CD4-positive, alpha-beta T cell treated with Interleukin-21 for 1 hour (primary cell): Measurements from ENCODE around the gene SYNJ2.

Source experiments
- DNase-seq: peaks from one replicate; pipeline ENCODE4 v3.0.0-alpha.2; 2020

SYNJ2 gene

DNA sequence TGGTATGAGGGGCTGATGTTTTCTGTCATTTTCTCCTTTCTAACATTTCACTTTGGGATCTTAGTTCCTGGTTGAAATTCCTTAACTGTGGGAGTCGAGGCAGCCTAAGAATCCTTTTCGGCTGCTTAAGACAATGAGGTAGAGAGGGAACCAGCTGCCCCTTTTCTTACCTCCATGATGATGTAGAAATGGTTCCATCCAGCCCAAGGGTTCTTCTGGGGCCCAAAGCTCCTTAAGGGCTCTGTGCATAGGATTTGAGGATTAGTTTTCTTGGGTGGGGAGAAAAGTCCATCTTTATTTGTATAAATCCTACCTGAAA lies 33.5 kb downstream of the SYNJ2 start:
- DNase-seq, result no peak

DNA sequence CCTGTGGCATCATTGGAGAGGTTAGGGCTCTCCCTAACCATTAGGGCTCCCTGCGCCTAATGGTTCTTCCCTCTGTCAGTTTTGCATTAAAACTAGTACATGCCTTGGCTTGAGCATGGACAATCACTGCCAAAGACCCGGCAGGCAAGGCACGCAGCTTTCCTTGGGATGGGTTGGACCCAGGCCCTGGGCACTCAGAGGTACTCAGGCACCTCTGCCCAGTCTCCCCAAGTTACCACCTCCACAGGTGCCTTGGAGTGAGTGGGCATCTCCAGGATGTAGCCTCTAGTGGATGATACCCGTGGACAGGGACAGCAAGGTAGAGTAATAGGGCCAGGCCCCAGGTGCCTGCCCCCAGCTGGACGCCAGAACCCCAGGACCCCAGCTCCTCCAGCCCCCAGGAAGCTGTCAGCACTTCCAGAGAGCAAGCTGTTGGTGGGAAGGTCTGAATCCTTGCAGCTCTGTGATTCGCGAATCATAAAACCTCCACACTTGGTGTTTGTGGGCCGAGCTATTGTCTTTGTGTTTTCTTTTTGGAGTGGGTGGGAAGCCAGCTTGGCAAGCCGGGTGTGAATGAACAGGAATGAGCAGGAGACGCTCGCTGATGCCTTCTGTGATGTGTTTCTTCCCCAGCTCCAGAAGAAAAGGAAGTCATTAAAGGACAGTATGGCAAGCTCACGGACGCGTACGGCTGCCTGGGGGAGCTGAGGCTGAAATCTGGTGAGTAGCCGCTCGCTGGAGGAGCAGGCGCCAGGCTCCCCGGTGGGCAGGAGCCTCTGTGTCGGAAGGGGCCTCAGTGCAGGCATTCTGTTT lies 35.1 kb downstream of the SYNJ2 start:
- DNase-seq, result no peak

DNA sequence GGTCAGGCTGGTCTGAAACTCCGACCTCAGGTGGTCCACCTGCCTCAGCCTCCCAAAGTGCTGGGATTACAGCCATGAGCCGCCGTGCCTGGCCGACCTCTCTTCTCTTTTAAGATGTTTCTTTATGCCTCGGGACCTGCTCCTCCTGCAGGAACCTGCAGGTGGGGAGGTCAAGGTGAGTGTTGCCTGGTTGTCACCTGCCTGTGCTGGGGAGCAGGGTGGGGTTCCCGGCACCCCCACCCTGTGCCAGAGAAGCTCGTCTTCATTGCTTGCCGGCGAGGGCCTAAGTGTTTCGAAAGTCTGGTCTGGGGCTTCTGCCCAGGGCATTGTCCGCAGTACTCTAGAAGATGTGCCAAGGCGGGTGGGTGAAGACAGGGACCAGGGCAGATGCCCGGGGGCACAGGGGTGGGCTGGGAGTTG lies 36.0 kb downstream of the SYNJ2 start:
- no peak for DNase-seq

DNA sequence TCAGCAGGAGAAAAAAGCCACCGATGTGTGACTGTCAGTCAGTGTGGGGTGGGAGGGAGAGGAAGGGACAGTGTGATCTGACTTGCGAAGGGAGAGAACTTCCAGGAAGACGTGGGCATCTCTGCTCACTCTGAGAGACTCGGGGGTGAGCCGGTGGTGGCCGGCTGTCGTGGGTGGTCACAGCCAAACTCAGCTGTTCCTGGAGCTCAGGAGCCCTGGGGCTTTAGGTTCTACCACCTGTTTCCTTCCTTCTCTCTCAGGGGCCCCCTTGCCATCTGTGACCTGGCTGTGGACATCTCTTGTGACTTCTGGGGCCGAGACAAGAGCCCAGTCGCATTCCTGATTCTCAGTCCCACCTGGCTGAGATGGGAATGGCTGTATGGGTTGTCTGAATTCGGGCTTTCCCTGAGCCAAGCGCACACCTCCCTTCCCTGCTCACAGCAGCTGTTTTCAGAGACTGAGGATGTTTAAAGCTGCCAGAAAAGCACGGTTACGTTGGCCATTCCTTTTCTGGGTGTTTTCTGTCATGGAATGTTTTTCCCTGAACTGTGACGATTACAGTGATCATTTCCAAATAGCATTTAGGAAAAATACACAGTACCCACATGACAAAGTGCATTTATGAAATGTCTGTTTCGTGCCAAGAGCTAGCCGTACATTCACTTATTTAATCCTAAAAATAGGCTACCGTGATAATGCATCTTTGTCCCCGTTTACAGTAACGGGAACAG lies 36.5 kb downstream of the SYNJ2 start:
- no peak for DNase-seq

DNA sequence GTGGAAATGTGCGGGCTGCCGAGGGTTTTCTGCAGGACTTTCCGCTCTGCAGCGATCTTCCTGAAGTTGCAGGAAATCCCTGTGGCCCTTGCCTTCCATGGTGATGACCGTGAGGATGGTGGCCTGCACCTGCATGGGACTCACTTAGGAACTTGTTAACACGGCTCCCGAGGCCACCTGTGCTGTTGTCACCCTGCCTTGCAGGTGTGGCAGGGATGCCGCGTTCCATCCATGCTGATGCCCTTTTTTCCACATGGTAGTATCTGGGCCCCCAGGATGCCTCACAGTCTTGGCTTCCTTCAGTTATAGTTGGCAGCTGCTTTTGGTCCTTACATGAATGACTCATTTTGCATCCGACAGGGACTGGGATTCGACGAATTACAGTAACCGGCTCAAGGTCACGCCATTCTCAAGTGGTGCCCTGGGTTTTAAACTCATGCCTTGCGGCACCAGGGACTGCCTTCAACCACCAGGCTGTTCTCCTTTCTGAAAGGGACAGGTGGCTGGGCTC lies 37.2 kb downstream of the SYNJ2 start:
- DNase-seq, result no peak

DNA sequence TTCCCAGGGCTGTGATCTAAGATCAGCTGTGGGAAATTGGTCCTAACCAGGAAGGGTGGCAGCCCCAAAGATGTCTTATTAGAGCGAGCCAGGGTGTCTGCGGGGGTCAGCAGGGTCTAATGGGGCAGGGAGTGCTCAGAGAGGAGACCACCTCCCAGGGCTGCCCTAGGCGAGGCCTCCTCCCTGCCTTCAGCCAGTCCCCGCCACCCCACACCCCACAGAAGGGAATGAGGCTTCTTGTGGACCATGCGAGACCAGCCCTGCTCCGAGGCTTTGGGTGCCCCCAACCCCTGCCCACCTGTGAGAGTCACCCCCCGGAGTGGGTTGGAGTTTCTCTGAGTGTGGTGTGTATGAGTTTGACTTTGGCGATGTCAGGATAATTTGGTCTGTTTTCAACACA lies 37.8 kb downstream of the SYNJ2 start:
- no peak for DNase-seq

DNA sequence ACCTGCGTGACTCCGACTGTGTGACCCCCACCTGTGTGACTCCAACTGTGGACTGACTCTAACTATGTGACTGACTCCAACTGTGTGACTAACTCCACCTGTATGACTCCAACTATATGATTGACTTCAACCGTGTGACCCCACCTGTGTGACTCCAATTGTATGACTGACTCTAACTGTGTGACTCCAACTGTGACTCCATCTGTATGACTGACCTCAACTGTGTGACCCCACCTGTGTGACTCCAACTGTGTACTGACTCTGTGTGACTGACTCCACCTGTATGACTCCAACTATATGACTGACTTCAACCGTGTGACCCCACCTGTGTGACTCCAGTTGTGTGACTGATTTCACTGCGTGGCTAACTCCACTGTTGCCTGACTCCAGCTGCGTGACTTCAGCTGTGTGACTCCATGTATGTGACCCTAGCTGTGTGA lies 38.6 kb downstream of the SYNJ2 start:
- no peak for DNase-seq

DNA sequence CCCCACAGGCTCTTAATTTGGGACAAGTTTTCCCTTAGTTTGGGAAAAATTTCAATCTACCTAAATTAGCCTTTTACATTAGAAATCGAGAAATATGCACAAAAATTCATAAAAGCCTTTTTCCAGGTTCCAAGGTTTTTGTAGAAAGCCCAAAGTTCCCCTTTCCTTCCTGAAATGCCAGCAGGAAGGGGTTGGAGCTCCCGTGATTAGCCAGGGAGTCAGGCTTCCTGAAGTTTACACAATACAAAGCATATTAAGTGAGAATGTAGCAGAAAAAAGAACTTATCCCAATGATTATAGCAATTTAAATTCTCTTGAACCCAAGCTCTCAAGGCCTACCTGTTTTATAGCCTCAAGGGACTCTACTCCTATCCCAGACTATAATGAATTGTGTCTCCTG lies 39.1 kb downstream of the SYNJ2 start:
- no peak for DNase-seq

DNA sequence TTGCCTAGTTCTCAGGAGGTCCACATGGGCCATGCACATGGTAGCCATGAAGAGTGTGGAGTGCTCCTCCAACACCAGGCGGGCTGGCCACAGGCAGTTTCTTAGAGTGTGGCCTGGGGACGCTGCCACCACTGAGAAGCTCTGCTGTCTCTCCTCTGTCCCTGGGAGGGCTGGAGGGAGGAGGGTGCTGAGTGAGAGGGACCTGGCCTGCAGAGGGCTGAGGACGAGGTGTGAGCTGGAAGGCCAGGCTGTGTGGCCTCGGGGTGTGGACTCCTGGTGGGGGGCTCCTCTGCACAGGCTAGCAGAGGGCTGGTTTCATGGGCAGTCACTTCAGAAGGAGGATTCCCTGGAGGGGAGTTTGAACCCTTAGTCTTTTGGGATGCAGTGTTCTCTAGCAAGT lies 39.7 kb downstream of the SYNJ2 start:
- no peak for DNase-seq

DNA sequence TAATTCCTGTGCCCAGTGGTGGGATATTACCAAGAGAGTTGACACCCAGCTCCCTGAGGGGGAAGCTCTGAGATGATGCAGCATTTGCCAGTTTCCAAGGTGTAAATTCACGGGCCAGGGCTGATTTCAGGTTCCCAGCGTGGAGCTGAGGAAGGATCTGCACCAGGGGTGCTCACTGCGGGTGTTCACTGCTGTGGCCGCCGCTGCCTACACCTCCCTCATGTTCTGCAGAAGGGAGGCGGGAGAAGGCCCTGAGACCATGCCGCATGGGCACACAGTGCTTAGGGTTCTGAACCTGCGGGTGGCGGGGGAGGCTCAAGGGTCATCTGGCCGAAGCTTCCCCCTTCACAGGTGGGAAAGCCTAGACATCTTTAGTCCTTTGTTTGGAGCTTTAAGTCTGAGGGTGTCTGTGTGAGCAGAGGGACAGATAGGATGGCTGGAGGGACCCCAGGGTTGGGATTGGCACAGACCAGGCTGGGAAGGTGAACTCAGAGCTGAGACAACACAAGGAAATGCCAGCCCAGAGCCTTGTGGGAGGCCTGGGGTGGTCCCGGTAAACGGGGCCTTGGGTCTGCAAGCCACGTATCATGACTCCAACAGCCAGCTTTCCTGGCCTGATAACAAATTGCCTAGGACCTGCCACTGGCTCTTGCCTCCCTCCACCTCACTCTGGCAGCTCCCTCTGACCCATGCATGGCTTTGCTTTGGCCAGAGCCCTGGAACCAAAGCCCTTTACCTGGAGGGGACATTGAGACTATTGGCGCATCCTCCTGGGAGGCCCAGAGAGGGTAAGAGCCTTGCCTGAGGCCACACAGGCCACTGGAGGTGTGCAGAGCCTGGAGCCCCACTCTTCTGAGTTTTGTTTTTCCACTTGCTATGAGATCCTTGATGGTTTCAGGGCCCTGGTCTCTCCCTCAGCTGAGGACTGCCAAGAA lies 40.4 kb downstream of the SYNJ2 start:
- DNase-seq, result no peak

DNA sequence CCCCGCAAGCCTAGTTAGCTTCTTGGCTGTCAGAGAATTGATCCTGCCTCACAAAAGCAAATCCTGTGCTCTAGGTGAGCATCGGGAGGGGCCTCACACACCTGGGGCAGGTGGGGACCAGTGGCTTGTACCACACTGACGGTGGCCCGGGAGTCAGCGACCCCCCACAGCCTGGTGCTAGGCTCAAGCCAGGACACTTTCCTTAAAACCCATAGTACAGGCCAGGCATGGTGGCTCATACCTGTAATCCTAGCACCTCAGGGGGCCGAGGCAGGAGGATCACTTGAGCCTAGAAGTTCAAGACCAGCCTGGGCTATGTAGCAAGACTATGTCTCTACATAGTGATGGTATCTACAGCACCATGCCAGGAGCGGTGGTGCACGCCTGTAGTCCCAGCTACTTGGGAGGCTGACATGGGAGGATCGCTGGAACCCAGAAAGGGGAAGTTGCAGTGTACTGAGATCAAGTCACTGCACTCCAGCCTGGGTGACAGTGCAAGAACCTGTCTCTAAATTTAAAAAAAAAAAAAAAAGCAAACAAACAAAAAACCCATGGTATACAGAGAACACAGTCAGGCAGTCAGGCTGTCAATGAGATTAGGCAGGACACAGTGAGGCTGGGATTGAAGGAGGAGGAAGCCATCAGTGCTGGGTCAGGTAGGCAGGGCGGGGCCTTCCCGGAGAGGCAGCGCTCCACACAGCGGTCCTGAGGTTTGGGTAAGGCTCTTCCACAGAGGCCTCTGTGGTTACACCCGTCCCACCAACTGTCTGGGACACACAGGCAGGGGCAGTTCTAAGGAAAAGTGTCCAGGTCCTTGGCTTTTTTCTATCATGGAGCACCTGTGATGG lies 41.3 kb downstream of the SYNJ2 start:
- DNase-seq, result no peak

DNA sequence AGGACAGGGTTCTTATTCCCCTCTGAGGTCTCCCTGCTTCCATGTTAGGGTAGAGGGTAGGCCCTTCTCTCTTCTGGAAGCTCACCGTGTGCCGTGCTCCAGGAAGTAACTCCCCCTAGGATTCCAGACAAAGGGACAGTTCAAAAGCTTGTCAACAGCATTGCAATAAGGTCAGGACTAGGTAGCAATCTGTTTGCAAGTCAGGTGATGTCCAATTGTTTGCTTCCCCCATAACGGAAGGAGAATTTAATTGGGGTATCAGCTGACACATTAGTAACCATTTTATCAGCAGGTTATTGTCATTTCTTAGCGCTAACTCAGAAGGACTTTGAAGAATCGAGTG lies 41.9 kb downstream of the SYNJ2 start:
- DNase-seq, result no peak

DNA sequence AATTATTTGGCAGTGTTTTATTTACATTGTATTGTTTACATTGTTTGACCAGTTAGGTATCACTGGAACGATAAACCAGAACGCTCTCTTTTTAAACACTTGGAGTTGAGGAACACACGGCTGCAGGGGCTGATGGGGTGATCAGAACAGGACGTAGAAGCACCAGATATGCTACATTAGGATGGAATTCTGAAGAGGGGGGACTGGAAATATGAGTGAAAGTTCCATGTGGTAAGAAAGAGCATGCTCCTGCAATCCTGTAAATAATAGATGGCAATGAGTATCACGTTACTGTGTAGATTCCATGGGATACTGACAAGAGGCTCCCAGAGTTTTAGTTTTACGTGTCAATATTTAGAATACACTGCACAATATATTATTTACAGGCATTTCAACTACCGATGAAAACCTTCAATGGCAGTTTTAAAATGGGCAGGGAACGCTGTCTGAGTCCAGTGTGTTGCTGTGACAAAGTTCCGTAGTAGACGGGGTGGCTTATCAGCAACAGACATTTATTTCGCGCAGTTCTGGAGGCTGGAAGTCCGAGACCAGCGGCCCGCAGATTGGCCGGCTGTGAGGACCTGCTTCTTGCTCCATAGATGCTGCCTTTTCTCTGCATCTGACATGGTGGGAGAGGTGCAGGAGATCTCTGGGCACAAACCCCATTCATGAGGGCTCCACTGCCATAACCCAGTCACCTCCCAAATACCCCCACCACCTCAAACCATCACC lies 43.1 kb downstream of the SYNJ2 start:
- no peak for DNase-seq

DNA sequence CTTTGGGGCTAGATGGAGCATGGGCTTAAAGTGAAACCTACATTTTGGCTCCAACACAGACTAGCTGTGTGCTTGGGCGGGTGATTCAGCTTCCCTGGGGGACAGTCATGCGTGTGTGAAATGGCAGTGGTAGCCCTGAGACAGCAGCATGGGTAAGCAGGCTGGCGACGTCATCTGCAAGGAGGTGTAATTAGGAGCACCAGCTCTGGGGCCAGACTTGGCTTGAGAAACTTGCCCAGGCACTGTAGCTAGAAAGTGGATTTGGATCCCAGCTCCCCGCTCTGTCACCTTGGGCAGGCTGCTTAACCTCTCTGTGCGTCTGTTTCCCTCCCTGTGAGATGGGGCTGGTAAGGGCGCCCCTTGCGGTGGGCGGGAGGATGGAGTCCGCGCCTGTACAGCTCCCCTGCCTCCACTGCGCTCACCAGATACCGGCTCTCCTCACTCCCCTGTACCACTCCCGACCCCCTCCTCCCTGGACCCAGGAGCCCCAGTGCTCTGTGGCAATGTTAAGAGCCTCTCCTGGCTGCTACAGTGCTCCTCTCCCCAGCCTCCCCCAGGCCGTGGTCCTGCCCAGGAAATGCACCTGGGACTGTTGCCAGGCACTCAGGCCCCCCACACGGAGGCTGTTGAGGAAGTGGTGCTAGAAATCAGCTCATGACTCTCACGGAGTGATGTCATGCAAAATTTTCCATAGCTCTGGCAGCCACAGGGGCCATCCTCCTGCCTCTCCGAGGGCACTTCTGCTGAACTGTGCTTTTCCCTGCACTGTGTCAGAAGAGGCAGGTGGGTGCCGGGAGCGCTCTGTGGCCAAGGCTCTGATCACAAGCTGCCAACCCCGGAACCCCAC lies 44.6 kb downstream of the SYNJ2 start:
- DNase-seq, result peak; percentile 83

DNA sequence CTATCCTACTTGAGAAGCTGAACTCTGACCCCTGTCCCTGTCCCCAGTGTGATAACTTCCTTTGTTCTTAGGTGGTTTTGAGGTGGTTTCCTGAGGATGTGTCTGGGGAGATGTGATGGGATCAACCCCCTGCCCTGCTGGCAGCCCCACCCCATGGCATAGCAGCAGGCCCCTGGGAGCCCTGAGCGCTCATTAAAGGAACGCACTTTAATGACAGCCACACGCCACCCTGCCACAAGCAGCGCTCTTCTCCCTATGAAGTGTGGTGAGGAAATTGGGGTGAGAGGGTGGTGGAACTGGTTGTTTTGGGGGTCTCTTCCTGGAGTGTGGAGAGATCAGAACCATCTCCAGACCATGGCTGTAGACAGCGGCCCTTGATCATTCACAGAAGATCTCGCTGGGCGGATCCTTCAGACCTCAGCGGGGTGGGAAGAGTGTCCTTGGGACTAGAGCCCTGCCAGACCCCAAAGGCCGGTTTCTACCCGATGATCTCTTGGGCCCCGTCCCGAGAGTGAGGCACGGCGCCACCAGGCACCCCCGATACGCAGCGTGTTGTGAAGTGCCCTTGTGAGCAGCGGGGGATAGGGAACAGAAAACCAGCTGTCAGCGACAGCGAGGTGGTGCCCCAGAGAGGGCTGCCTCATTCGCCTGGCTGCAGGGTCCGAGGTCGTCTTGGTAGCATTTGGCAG lies 45.4 kb downstream of the SYNJ2 start:
- DNase-seq, result no peak

DNA sequence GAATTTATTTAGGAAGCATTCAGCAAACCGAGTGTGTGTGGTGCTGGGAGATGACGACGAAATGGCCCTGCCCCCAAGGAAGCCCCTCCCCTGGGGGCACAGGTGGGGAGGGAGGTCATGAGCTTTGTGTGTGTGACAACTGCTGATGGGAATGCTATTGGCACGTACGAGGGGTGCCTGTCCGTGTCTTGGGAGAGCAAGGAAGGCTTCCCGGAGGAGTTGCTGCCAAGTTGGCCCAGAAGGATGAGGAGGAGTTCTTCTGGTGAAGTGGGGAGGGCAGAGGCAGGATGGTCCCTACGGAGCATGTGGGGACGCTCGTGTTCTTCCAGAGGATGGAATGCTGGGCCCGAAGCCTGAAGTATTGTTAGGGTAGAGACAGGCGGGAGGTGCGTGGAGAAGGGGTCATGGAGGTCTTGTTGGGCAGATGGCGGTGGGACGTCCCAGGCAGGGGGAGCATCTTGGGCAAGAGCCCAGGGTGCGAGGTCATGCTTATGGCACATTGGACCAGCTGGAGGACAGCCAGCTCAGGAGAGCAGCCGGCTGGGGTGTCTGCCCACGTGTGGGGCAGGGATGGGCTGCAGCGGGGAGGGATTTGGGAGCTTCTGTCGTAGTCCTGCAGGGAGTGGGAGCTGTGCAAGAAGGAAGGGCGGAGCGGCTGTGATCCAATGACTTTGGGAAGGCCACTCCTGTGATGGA lies 46.1 kb downstream of the SYNJ2 start:
- DNase-seq, result no peak

DNA sequence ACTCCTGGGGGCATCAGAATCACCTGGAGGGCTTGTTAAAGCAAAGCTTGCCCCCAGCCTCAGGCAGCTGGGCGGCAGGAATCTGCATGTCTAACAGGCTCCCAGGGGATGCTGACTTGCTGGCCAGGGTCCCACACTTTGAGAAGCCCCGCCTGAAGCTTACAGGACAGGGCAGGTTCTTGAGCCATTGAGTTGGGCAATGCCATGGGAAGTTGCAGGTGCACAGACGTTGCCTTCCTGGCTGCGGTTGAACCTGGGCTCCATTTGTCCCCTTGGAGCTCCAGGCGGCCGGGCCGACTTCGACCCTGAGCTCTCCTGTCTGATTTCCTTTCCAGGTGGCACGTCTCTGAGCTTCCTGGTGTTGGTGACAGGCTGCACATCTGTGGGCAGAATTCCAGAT lies 46.8 kb downstream of the SYNJ2 start:
- DNase-seq, result no peak

DNA sequence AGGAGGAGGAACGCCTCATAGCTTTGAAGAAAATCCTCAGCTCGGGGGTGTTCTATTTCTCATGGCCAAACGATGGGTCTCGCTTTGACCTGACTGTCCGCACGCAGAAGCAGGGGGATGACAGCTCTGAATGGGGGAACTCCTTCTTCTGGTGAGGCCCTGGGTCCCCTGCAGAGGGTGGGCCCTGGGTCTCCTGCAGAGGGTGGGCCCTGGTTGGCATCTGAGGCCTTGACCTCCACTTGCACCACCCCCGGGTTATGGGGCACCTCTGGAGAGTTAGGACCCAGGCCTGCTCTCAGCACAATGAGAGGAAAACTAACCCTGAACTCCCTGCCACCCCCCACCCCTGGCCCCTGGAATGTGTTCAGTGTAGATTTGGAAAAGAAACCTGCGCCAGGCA lies 47.2 kb downstream of the SYNJ2 start:
- no peak for DNase-seq

DNA sequence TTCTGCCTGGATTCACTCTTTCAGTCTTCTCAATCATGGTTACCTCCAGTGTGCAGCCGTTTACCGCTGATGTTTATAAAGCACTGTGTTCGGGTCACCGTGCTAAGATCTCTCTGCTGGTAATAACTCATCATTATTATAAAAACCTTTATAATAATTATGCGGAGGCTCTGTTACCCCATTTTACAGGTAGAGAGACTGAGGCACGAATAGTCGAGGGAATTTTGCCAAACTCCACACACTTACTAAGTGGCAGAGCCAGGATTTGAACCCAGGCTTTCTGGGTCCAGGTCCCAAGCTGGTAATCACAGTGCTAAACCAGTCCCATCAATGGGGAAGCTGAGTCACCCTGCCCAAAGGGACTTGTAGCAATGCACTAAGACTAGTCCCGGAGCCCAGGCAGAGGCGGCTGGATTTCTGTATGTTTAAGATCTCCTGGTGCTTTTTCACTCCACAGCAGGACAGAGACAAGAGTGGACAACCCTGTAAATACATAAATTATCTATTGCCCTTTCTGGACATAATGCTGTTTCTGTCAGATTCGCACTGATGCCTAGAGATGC lies 48.1 kb downstream of the SYNJ2 start:
- no peak for DNase-seq
